DND-41 (cell line): Measurements from ENCODE around the gene SH2D4B.

Experiments
- ATAC-seq: fragments of 200-7000 bp; cut with Tn5 transposase; 3 replicates; pipeline ENCODE4 v1.9.1; 2021; ENCODE audit warnings: low read depth; ENCODE audit not compliant: insufficient read depth
- DNase-seq: peaks from one replicate; pipeline ENCODE4 v3.0.0-alpha.2; 2020
- H2AFZ ChIP-seq: 2 replicates; pipeline ENCODE4 v1.6.0; 2012; ENCODE audit warnings: low read depth, low read length
- H3K27ac ChIP-seq: 2 replicates; pipeline ENCODE4 v1.5.1; 2012; ENCODE audit warnings: low read length, inconsistent platforms
- H3K27me3 ChIP-seq: fragments of 200-600 bp; sonication (generic); 2 replicates; pipeline ENCODE4 v1.6.0; 2012; ENCODE audit warnings: low read length, mild to moderate bottlenecking, inconsistent platforms; ENCODE audit not compliant: insufficient read depth, poor library complexity
- H3K36me3 ChIP-seq: 2 replicates; pipeline ENCODE4 v1.5.1; 2012; ENCODE audit warnings: low read length, inconsistent platforms; ENCODE audit not compliant: insufficient read depth
- H3K4me1 ChIP-seq: 2 replicates; pipeline ENCODE4 v1.5.1; 2012; ENCODE audit warnings: mild to moderate bottlenecking, low read length; ENCODE audit not compliant: insufficient read depth
- H3K4me2 ChIP-seq: 2 replicates; pipeline ENCODE4 v1.6.0; 2012; ENCODE audit warnings: mild to moderate bottlenecking, moderate library complexity, low read length, inconsistent platforms; ENCODE audit not compliant: insufficient read depth
- H3K4me3 ChIP-seq, 2 experiments: fragments of 200-600 bp in 1 of 2; shearing (Covaris generic) in 1 of 2; 2 replicates each; pipeline ENCODE4 v1.5.1; 2012 to 2016; ENCODE audit warnings: inconsistent platforms in 2 of 2, low read length in 2 of 2, mild to moderate bottlenecking in 2 of 2, low read depth in 1 of 2, moderate library complexity in 1 of 2
- H3K79me2 ChIP-seq: 2 replicates; pipeline ENCODE4 v1.6.0; 2012; ENCODE audit warnings: low read length, inconsistent platforms; ENCODE audit not compliant: insufficient read depth
- H3K9ac ChIP-seq: 2 replicates; pipeline ENCODE4 v1.6.0; 2012; ENCODE audit warnings: low read depth, mild to moderate bottlenecking, inconsistent platforms, low read length, moderate library complexity
- H3K9me3 ChIP-seq: 2 replicates; pipeline ENCODE4 v1.5.1; 2012; ENCODE audit warnings: low read length, moderate library complexity, mild to moderate bottlenecking, inconsistent platforms; ENCODE audit not compliant: insufficient read depth, severe bottlenecking
- H4K20me1 ChIP-seq: 2 replicates; pipeline ENCODE4 v1.6.0; 2012; ENCODE audit warnings: low read length; ENCODE audit not compliant: insufficient read depth
- CTCF ChIP-seq: IDR thresholded peaks from 2 replicates; pipeline ENCODE4 v1.5.1; 2012; ENCODE audit warnings: borderline replicate concordance, low read length, moderate library complexity, mild to moderate bottlenecking; ENCODE audit not compliant: poor library complexity, severe bottlenecking; ENCODE audit errors: extremely low read depth
- EZH2 ChIP-seq: IDR thresholded peaks from 3 replicates; pipeline ENCODE4 v1.6.1; 2012; ENCODE audit warnings: borderline replicate concordance, low read depth, mild to moderate bottlenecking, moderate library complexity, low read length, inconsistent platforms; ENCODE audit not compliant: severe bottlenecking

Gene SH2D4B

GRCh38 chr10:80660736-80661135 is 123.0 kb downstream of the SH2D4B start:
- H3K4me2 ChIP-seq: no peak overlapping the region
- TF ChIP-seq CTCF: no peak
- TF ChIP-seq EZH2: no peak
- no peak for DNase-seq

GRCh38 chr10:80661526-80661925 is 123.8 kb downstream of the SH2D4B start:
- no peak for ATAC-seq
- H3K9me3 ChIP-seq: no peaks in the 10 kb centered on the region
- no peak for DNase-seq
- no peak overlapping the region for H2AFZ ChIP-seq
- H3K36me3 ChIP-seq: no peaks in the 10 kb centered on the region
- no peak overlapping the region for H3K9ac ChIP-seq
- H3K27me3 ChIP-seq: no peaks in the 10 kb centered on the region
- H3K4me3 ChIP-seq: no peak overlapping the region
- H4K20me1 ChIP-seq: no peaks in the 10 kb centered on the region
- H3K4me2 ChIP-seq: no peak overlapping the region
- no peak for TF ChIP-seq CTCF
- TF ChIP-seq EZH2: no peak
- no peaks in the 10 kb centered on the region for H3K79me2 ChIP-seq
- H3K27ac ChIP-seq: no peak overlapping the region
- peaks cover 2% of the 10 kb centered on the region; the same call in 1 of the 2 replicates for H3K4me1 ChIP-seq

More at GRCh38 chr10:80660736-80661135, 123.0 kb downstream of the SH2D4B start:
- Histone ChIP-seq H2AFZ (no peak overlapping the region), H3K4me1 (peaks cover 2% of the 10 kb centered on the region; the same call in 1 of the 2 replicates), H3K9me3 (no peaks in the 10 kb centered on the region), H3K36me3 (no peaks in the 10 kb centered on the region), H3K27me3 (no peaks in the 10 kb centered on the region), H3K79me2 (no peaks in the 10 kb centered on the region), H3K4me3 (no peak overlapping the region), H3K9ac (no peak overlapping the region), H4K20me1 (no peaks in the 10 kb centered on the region), H3K27ac (no peak overlapping the region)
- ATAC-seq: no peak

GRCh38 chr10:80662429-80663261 is 124.9 kb downstream of the SH2D4B start:
- no peak overlapping the region for H3K4me3 ChIP-seq
- ATAC-seq (peak; percentile 83), DNase-seq (peak; percentile 69)
- no peak overlapping the region for H3K27ac ChIP-seq
- H3K4me1 ChIP-seq: peaks cover 2% of the 10 kb centered on the region; the same call in 1 of the 2 replicates
- H3K79me2 ChIP-seq: no peaks in the 10 kb centered on the region
- TF ChIP-seq CTCF (peak; percentile 87), EZH2 (no peak)
- H3K36me3 ChIP-seq: no peaks in the 10 kb centered on the region
- no peak overlapping the region for H3K9ac ChIP-seq
- no peaks in the 10 kb centered on the region for H4K20me1 ChIP-seq
- H3K27me3 ChIP-seq: no peaks in the 10 kb centered on the region
- H3K4me2 ChIP-seq: 0 out of 2 replicates have a peak overlapping the region, but pooled peaks have one; percentile 27
- H2AFZ ChIP-seq: no peak overlapping the region
- H3K9me3 ChIP-seq: no peaks in the 10 kb centered on the region
